HG03460 (cell line): ENCODE data around the gene NR3C2.
A peak's percentile ranks its signal among the peaks of the same experiment; 100 is the strongest.

ENCODE experiments used
- ATAC-seq: cut with Tn5 transposase; IDR thresholded peaks from one replicate; pipeline ENCODE4 v1.9.1; 2021; ENCODE audit not compliant: unreplicated experiment

NR3C2 gene

DNA sequence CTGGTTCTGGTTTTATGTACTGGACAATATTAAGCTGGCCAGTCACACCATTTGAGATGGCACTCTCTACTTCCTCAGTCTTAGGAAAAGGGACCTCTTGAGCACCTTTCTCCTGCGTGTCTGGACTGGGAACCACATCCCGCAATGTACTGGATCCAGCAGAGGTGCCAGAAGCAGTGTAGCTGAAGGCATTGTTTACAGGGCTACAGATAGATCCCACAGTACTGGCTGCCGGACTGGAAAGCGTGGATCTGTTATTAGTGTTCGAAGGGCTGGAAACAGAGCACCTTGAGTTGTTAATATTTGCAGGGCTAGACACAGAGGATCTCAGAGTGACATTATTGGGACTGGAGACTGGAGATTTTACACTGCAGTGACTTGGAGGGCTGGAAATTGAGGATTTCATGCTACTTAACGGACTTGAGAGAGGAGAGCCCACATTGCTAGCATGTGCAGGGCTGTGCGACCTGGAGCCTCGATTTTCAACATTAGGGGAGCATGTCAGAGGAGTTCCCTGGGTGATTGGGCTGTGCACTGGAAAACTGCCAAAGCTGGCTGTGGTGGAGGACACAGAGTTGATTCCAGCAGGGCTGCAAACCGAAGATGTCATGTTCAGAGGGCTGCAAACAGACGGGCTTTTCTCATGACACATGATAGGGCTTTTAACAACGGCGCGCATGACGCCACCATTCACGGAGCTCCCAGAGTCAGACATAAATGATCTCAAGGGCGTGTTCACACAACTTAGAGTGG lies 6.4 kb downstream of the NR3C2 start:
- no peak for ATAC-seq

DNA sequence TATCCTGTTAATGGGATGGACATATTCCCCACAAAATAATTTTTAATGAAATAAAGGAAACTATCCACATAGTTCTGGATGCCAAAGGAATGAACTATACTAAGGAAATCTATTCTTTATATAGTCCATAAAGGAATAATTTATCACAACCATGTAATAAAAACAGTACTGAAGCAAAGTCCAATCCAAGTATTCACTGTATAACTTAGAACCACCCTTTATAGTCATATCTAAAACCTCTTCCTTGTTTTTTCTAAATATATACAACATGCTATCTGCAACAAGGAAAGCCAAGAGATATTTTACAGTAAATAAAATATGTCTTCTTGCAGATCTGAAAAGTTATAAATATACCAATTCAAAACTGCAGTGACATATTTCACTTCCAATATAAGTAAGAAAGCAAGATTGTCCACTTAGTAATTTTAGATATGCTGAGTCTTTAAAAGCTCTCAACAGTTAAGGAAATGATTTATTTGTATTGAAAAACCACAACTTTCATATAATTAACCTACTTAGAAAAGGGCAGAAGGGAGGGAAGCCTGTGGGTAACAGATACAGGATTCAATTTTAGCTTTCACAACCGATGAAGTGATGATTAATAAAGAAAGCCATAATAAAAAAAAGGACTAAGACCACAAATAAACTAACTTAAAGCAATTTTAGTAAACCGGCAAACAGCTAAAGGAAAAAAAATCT lies 8.0 kb downstream of the NR3C2 start:
- peak; percentile 58 for ATAC-seq

DNA sequence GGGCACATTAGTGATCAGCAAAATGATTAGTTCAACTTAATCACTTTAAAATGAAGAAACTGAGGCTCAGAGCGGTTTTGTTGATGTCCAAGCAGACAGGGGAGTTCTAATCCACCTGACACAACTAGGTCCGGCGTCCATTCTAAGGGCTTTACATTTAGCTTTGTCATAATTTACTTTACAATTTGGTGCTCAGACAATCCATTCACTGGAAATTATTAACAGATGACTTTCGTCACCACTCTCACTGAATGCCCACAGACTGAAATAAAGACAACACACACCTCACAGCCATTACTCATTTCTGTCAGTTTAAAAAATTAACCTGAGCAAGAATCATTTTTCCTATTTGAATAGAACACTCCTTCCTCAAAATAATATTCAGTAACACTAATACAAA lies 10.8 kb downstream of the NR3C2 start:
- no peak for ATAC-seq

DNA sequence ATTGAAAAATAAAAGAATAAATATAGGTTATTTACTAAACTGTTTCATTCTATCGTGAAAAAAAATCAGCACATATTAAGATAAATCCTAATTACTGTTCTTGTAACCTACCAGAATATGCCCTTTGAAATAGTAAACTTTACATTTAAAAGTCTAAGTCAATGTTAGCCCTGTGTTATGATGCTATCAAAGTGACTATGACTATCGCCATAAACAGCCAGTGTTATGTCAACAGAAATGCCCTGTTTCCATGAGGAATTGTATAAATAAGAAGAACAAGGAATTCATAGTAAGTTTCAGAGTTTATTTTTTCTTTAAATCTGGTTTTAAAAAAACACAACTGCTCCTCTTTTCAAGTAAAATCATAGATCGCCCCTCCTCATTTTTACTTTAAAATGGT lies 11.4 kb downstream of the NR3C2 start:
- ATAC-seq = no peak

DNA sequence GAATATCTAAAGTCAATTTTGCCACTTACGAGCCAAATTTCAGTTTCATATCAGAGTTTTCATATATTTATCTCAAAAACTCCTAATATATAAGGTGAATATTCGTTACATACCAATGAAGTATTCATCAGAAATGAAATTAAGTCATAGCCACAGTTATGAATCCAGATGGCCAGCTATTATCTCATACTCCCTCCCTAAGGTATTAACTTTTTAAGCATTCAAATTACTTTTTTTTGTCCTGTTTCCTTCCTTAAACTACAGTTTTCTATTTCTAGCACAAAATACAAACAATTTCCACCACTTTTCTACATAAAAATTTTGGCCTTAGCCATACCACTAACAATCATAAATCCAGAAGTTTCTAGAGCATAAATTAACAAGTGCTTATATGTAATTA lies 13.0 kb downstream of the NR3C2 start:
- no peak for ATAC-seq

DNA sequence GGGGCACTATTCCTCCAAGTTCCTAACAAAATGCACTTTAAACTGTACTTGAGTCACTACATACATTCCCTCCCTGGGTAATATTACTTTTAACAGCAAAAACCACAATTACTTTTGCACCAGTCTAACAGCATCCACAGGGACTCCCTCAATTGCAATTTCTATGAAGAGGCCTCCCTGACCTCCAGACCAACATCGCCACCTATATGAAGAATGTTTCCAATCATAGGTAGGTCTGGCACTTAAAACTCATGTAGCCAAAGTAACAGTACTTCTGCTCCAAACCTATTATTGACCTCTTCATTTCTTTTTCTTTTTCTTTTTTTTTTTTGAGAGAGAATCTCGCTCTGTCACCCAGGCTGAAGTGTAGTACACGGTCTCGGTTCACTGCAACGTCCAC lies 15.6 kb downstream of the NR3C2 start:
- ATAC-seq = no peak

DNA sequence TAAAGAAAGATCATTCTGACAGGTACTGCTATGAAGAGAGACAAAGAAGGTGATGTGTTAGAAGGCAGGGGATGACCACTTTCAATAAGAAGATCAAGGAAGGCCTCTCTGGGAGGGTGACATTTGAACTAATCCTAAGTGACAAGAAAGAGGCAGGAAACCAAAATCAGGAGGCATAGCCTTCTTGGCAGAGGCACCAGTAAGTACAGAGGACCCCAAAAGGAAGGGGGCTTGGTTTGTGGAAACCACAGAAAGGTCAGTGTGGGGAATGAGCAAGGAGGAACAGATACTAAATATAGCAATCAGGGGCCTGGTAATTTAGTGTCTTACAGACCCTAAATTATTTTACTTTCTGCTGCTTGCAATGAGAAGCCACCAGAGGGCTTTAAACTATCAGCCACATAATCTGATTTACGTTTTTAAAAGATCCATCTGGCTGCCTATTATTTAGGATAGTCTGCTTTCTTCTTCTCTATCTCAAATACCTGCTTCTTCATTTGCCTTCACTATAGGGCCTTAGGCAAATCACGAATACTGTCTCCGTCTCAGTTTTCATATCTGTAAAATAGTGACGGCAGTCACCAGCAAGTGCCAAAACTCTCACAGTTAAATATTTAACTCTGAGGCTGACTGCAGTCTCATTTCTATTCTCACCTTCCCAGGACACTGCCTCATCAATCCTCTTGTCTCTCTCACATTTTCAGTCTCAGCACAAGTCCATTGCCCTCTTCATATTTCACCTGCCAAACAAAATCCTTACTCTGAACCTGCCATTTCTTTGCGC lies 16.7 kb downstream of the NR3C2 start:
- ATAC-seq = peak; percentile 96

DNA sequence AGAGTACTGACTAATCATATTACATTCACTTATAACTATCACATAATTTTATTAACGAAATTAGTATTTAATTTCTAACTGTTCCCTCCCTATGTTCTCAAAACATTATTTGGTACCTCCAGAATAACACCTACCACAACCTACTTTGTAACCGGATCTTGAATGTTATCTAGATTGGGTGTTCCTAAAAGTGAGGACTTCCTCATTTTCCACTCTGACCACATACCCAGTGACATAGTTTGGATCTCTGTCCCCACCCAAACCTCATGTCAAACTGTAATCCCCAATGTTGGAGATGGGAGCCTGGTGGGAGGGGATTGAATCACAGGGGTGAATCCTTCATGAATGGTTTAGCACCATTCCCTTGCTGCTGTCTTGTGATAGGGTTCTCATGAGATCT lies 21.8 kb downstream of the NR3C2 start:
- ATAC-seq = no peak

DNA sequence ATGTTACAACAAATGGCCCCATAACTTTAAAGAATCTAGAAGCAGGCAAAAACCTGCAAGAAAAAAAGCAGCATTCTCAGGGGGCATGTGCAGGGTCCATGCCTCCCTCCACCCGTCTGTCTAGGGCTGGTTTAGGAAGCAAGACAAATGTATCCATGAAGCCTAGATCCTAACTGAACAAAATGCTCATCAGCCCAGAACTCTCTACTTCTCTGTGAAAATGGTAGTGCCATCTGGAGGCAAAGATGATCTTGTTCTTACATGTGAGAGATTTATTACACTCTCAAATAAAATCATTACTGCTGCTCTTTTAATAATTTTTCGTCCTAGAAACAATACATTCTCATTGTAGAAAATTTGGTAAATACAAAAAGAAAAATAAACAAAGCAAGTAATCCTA lies 26.7 kb downstream of the NR3C2 start:
- ATAC-seq = no peak

DNA sequence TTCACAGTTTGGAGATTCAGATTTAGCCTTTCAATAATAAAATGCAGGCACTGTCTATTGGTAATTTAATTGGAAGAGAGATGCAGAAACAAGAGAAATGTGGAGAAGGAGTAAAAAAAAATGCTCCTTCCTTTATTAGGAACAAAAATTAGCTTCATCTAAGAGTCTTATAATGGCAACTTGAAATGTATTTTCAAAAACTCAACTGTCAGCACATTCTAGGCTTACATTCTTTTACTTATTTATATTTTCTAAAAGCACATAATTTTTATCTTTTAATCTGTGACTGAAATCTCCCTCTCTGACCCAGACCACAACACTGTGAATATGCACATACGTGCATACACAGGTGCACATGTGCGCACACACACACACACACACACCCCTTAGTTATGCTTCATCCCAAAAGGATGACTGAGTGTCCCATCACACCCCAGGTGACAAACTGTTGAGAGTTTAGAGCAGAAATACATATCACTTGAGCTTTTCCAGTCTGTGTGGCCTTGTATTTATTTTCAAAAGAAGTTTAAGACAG lies 29.7 kb downstream of the NR3C2 start:
- ATAC-seq = no peak

DNA sequence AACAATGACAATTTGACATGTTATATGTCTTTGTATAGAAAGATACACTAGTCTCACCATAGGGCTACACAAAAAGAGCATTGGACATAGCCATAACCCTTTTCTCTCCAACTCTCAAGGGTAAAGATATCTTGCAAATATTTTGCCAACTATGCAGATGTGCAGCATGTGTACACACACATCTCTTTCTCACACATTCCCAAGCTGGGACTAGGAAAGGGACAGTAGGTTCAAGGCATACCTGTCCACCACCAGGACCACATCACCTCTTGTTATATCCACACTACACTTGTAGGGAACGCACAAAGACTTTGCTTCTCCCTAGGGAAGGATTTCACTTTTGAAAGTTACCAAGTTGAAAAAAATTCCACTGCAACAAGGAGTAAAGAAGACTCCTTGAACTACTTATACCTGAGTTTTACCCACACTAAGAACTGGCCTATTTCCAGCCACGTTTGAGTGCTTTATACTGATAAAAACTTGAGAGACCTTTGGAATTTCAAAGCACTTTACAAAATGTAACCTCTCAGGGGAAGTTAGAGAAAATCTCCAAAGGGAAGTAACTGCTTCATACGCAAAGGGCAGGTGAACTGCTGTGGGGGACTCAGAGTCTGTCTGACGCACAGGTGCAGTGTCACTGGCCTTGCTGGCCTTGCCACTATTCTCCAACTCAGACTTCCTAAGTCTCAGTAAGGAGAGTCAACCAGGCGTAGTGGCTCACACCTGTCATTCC lies 36.9 kb downstream of the NR3C2 start:
- no peak for ATAC-seq

DNA sequence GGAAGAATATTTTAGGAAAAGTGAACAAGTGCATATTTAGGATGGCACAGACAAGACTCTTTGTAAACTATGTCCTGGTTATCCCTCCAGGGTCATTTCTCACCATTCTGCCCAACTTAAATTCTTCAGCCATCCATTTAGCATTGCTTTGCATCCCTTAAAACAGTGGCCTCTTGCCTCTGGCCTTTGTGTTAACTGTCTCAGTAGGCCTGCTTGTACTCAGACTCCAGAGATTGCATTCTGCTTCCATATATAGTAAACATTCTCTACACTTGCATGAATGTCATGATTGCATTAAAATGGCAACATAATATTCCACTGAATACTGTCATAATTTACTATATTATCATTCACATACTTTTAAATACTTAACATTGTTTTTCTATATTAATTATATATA lies 43.2 kb downstream of the NR3C2 start:
- no peak for ATAC-seq

DNA sequence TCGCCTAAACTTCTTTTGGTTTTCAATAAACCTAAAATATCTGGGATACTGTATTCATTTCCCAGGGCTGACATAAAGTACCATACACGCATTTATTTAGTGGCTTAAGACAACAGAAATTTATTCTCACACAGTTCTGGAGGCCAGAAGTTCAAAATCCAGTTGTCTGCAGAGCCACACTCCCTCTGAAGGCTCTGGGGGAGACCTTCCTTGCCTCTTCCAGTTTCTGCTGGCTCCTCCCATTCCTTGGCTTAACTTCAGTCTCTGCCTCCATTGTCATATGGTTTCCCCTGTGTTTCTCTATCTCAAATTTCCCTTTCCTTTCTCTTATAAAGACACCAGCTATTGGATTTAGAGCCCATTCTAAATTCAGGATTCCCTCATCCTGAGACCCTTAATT lies 44.4 kb downstream of the NR3C2 start:
- ATAC-seq = no peak

DNA sequence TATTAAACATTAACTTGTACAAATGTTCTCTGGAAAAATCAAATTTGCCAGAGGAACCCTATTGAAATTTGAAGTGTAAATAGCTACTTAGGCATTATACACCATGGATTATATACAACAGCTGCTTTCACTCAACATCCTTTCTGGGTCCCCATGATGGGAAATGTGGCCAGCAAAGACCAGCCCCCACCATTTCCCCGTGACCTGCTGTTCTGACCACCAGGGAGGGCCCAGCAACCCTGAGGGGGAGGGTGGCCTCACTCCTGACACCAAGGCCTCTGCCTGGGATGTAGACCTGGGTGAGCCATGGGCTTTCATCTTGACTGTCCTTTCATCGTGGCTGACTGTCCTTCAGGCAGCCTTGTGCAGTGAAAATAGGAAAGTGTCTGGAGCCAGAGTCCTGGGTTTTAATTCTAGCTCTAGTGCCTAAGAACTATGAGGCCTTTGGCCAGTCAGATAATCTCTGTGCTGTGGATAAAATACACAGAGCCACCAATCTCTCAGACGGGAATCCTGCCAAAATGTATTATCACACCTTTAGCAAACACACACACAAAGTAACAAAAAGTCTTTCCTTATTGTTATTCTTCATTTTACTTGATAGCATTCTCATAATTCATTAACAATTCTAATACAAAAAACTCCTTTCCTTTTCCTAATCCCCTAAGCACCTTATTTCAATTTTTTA lies 45.1 kb downstream of the NR3C2 start:
- ATAC-seq = no peak

DNA sequence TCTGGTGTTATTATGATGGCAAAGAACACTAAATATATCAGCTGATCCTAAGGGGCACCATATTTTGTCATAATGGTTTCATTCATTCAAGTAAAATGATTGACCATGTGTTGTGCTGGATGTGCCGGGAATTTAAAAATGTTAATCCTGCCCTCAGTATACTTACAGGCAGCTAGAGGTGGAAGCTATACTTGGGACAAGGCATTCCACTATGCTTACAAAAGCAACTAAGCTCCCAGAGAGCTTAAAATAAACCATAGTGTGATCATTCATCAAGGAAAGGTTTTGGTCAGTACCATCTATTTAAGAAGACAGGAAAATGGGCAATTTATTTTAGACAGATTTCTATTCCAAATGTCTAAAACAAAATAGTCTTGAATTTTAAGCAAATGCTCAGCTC lies 46.4 kb downstream of the NR3C2 start:
- no peak for ATAC-seq

DNA sequence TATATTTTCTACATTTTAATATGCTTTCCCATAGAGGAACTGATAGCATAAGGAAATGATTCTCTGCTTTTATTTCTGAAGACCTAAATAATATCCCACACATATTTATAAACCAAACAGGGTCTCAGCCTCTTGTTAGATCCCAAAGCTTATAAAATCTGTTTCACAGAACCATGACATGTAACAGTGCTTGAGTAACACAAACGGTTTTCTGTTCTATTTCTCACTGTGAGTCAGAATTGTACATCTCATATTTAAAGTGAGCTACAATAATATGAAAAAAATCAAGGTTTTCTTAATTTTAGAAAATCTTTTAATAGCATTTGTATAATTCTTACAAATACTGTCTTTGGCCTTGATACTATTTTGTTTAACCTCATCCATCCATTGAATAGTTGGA lies 51.2 kb downstream of the NR3C2 start:
- no peak for ATAC-seq

DNA sequence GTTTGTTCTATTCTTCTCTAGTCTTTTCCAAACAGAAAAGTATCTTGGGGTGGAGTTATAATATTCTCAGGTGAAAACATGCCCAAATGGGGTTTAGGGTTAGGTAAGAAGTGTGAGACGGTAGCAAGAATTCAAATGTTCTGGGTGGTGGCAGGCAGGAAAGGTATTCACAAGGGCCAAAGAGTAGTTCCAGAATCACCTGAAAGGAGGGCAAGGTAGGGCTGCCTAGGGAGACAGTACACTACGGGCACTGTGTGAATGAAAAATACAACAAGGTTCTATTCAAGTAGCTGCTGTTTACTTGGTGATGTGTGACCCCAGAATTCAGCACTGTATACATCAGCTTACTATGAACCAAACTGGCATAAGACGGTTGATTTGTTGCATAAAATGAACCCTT lies 51.9 kb downstream of the NR3C2 start:
- no peak for ATAC-seq

DNA sequence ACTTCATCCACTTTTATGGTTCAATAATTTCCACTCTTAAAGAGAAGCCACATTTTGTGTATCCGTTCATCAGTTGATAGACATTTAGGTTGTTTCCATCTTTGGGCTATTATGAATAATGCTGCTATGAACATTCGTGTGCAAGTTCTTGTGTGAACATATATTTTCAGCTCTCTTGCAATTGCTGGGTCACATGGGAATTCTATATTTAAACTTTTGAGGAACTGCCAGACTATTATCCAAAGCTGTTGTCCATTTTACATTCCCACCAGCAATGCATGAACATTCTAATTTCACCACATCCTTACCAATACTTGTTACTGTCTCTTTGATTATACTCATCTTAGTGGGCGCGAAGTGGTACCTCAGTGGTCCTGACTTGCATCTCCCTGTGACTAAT lies 61.9 kb downstream of the NR3C2 start:
- no peak for ATAC-seq

DNA sequence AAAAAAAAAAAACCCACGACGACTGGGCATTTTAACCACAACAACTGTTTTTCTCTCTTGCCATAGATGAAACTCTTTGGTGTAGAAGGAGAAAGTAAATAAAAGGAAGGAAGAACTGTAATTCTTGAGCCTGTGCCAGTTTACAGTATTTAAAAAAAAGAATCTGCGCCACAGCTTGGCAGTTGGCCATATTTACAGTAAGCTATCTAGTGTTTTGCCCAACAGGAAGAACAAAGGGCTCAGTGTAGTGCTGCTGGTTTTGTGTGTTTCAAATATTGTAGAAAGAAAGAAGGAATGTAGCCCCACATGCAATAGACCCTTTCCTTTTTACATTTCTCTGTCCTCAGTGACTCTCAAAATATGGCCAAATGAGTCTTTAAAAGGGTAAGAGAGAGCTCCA lies 66.1 kb downstream of the NR3C2 start:
- no peak for ATAC-seq

DNA sequence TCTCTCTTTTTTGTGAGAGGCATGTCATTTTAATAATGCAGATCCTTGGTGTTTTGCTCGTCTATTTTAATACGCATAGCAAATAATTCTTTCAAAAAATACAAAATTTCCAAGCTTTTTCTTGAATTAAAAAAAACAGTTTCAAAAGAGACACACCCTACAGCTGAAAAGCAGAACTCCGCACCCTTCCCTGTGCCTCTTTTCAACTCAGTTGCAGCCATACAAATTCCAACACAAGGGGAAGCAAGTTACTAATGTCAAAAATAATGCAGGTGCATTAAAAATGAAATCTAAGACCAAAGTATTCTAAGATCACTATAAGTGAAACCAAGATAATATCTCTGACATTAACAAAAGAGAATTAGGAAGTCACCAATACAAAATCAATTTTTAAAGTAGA lies 66.6 kb downstream of the NR3C2 start:
- ATAC-seq = no peak

DNA sequence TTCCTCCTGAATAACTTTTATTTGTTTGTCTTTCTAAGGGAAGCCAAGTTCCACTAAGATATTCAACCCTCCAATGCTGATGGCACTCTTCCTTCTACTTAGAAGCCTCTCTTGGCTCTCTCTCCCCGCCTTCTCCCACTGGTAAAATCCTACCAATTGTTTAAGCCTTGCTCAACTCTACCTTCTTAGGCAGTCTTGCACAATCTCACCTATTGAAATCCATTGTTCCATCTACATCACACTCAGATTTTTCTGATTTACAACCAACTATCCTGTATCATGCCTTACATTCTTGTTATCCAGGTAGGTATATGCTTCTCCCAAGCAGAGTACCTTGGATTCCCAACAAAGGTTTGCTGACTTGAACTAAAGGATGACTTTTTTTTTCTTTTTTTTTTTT lies 69.1 kb downstream of the NR3C2 start:
- ATAC-seq = no peak
